ENCODE measurements around the gene MEGF6.
A peak's percentile ranks its signal among the peaks of the same experiment; 100 is the strongest.

Gene MEGF6

DNA sequence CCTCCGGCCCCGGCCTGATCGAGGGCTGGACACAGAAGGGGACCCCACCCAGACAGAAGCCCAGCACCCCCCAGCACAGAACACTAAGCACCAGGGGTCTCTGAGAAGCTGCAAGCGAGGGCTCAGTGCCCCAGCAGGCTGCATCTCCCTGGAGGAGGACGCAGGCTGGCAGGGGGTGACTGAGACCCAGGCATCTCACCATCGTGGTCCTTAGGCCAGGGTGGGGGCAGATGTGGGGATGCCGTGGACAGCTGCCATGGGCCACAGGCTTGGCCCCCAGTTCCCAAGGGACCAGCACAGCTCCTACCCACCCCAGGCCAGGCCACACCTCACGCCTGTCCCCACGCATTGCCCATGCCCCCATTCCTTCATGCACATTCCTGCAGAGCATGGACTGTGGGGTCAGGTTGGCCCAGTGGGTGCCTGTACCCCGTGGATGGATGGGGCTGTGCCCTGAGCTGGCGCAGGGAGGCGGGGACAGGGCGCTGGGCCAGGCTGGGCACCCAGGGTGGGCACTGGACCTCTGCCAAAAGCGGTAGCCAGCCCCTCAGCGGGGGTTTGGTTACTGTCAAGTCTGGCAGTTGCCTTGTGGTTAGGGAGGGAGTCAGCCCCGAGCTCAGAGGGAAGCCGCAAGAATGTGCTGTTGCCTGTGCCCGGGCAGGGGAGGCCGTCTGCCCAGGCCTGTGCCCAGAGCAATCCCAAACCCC is 95.4 kb downstream of the MEGF6 start:
- no peak for DNase-seq

- no peak for DNase-seq
Observed at GRCh38 chr1:3515272-3515671, 96.0 kb downstream of the MEGF6 start.

DNA sequence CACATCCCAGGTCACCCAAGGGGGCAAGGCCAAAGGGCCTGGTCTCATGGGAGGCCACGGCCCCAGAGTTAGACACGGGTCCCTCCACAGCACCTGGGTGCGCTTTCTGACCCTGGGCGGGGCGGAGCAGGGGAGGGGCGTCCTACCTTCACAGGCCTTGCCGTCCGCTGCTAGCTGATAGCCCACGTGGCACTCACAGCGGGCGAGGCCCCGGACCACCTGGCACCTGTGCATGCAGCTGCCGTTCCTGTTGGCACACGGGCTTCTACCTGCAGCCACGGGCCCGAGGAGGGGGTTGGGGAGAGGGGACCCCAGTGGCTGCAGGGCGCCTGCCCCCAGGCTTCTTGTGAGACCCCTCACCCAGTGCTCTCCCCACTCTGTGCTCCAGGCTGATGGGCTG is 96.9 kb downstream of the MEGF6 start:
- peak; percentile 67 for DNase-seq

DNA sequence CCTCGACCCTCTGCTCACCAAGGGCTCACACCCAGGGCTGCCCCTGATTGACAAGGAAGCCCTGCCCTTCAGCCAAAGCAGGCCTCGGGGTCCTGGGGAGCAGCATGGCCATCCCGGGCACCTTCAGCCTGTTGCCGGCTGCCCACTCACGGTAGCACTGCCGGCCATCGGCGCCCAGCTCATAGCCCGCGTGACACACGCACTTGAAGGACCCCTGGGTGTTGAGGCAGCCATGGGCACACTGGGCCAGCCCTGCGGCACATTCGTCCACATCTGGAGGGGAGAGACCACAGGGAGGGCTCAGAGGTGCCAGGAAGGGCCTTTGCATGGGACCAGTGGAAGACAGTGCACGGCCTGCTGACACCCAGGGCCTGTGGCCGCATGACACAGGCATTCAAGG is 99.5 kb downstream of the MEGF6 start:
- no peak for DNase-seq

GRCh38 chr1:3511306-3511705 is 100.0 kb downstream of the MEGF6 start:
- DNase-seq: no peak

- no peak for DNase-seq
Observed at GRCh38 chr1:3510956-3511250, 100.4 kb downstream of the MEGF6 start.

DNA sequence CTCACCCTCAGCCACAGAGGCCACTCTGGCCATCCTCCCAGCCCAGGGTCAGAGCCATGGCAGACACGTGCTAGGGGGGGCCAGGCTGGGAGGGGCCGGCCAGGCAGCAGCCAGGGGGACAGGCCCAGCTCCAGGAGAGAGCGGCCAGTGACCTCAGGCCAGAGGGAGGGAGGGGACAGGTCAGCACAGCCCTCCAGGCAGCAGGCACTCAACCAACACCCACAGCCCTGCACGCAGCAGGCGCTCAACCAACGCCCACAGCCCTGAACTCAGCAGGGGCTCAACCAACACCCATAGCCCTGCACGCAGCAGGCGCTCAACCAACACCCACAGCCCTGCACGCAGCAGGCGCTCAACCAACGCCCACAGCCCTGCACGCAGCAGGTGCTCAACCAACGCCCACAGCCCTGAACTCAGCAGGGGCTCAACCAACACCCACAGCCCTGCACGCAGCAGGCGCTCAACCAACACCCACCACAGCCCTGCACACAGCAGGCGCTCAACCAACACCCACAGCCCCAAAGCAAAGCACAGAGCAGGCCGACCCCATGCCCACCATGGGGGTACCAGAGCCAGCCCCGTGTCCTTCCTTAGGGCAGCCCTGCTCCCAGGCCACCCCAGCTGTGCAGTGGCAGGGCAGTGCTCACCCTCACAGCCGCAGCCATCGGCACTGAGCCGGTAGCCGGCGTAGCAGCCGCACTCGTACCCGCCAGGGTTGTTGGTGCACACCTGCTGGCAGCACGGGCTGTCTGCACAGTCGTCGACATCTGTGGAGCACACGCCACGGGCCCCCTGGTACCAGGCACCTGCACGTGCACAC is 101.0 kb downstream of the MEGF6 start:
- DNase-seq: no peak

DNA sequence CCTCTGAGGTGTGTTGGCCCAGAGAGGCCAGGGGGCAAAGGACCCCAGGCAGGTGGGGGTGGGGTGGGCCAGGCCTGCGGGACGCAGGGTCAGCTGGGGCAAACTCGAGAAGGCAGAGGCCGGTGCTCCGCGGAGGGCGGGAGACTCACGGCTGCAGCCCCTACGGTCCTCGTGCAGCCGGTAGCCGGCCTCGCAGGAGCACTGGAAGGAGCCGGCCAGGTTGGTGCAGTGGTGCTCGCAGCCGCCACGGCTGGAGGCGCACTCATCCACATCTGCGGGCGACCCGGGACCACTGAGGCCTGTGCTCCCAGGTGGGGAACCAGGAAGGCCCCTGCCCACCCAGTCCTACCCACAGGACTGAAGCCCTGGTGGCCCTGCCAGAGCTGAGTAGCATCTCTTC is 101.6 kb downstream of the MEGF6 start:
- DNase-seq: no peak

DNA sequence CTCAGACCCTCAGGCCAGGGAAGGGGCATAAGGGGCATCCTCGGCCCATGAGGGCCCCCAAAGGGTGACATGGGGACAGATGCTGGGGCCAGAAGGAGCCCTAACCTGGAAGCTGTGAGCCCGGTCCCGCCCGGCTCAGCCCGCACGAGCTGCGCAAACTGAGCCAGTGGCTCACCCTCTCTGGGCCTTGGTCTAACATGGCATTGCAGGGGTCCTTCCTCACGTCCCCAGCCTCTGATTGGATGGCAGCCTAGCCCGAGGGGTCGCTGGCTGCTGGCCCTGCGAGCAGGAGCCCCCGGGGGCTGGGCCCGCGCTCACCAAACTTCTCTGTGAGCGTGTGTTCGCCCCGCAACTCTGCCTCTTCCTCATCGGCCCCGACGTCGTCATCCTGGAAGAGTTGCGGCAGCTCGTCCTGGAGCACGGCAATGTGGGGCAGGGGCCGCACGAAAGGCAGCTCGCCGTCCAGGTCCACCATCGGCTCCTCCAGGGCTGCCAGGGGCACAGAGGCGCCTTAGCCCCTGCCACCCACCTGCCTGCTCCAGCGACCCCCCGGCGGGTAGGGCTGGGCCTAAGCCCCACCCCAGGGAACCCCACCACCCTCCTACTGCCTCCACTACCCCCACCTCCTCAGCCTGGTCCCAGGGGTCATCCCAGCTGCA is 102.4 kb downstream of the MEGF6 start:
- DNase-seq: no peak

GRCh38 chr1:3507636-3508275 is 103.6 kb downstream of the MEGF6 start:
- no peak for DNase-seq

- no peak for DNase-seq
Observed at GRCh38 chr1:3506943-3507342, 104.4 kb downstream of the MEGF6 start.

- no peak for DNase-seq
Observed at GRCh38 chr1:3506041-3506440, 105.3 kb downstream of the MEGF6 start.

DNA sequence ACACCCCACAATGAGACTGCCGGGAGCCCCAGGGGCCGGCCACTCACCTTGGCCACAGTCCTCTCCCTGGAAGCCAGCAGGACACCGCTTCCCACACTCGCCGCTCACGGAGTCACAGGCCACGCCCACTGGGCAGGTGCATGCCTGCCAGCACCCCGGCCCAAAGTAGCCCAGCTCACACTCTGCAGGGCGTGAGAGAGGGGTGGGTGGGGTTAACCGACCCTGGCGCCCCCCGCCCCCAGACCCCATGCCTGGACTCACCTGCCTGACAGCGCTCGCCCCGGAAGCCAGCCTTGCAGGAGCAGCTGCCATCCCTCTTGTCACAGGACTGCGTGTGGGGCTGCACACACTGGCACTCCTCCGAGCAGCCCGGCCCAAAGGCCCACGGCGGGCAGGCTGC is 106.1 kb downstream of the MEGF6 start:
- DNase-seq: no peak

DNA sequence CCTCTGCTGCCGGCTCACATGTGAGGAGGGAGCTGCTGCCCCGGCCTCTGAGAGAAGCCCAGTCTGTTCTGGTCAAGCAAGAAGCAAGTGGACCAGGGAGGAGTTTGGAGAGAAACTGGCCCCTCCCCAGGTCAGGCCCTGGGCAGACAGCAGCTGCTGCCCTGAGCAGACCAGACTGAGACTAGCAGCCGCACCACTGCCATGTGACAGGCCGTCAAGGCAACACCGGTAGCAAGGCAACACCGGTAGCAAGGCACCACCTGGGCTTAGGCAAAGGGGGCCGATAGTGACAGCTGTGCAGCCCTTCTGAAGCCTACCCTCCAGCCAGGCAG is 106.5 kb downstream of the MEGF6 start:
- no peak for DNase-seq

DNA sequence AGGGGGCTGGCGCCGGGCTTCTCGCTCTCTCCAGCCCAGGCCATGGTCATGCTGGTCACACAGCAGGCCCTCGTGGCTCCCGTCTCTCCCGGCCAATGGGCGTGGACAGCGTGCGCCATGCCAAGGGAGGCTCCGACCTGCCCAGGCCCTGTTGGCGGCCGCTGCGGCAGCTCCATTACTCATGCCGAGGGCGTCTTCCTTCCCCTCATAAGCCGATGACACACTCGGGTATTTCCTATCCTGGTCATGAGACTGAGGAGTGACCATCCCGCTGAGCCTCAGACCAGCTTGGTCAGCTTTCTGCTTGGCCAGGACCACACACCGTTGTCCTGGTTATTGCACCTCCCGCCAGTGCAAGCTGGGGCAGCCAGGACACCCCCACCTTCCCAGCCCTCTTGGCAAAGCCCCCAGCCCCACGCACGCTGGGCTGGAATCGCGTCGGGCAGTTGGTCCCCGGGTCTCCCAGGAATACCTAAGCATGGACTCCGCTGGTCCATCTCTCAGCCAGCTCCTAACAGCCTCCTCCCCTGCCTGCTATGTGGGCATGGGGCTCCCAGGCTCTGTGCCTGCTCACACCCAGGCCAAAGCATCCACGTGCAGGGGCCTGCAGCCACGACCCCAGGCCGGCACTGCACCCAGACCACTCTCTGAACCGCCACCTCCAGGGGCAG is 107.0 kb downstream of the MEGF6 start:
- DNase-seq: no peak

GRCh38 chr1:3503525-3503886 is 107.8 kb downstream of the MEGF6 start:
- DNase-seq: no peak

GRCh38 chr1:3502641-3503524 is 108.4 kb downstream of the MEGF6 start:
- DNase-seq: no peak

DNA sequence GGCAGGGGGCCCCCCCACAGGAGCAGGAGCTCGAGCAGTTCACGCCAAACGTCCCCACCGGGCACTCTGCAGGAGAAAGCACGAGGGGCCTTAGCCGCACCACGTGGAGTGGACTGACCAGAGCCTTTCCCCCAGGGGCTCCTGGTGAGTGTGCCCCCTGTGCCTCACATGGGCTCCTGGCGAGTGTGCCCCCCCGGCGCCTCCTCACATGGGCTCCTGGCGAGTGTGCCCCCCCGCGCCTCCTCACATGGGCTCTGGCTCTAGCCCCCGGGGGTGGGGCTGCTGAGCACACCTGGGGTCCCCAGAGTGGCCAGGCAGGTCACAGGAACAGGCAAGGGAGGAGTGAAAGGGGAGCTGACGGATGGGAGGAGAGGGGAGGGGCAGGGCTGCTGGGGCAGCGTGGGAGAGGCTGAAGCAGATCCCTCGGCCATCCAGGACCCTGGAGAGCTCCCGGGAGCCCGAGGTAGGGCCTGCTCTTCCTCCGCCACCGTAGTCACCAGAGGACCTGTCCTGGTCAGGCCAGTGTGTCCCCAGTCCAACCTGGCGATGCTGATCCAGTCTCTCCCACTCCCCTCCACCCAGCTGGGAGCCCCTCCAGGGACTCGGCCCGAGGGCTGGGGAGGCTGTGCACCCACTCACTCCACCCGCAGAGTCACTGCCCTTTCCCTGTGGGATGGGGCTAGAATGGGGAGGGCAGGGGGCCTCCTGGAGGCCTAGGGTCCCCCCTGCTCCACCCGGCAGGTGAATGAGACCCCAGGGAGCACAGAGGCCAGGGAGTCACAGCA is 109.3 kb downstream of the MEGF6 start:
- DNase-seq: no peak

DNA sequence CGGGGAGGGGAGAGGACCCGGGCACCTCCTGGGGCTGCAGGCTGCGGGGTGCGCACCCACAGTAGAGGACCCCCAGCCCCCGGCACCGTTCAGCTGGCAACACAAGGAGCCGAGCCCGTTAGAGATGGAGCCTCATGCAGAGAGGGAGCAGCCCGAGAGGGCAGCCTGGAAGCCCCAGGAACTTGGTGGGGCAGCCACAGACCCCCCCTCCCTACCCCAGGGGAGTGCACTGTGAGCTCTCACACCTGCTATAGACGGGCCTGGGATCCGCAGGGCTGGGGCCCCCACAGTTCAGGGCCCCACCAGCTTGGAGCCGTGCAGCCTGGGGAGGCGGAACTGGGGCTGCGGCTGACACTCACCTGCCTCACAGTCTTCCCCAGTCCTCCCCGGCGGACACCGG is 109.9 kb downstream of the MEGF6 start:
- DNase-seq: no peak

- DNase-seq: no peak
Observed at GRCh38 chr1:3500265-3500835, 111.0 kb downstream of the MEGF6 start.

DNA sequence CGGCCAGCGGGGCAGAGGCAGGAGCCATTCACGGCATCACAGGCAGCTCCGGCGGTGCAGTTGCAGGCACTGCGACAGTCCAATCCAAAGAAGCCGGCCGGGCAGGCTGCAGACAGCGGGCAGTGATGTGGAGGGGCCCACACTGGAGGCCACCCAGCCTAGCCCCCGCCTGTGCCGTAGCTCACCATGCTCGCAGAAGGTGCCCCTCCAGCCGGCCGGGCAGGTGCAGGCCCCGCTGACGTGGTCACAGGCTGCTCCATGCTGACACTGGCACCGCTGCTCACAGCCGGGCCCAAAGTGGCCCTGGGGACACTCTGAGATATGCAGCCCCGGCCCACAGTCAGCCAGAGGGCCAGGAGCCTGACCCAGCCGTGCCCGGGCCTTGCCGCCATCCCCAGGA is 111.7 kb downstream of the MEGF6 start:
- no peak for DNase-seq

All from NCI-H2171 (cell line).